OCI-LY1 (cell line): ENCODE data around the gene SLC25A34.

ENCODE experiments used
- H2AFZ ChIP-seq: fragments of 200-600 bp; sonication (generic), shearing (Covaris generic); 2 replicates; pipeline ENCODE4 v1.6.0; 2014; ENCODE audit warnings: antibody characterized with exemption, mild to moderate bottlenecking, low read length
- H3F3A ChIP-seq: fragments of 200-600 bp; sonication (generic), shearing (Covaris generic); 2 replicates; pipeline ENCODE4 v1.6.0; 2014; ENCODE audit warnings: mild to moderate bottlenecking, antibody characterized with exemption, low read length, moderate library complexity; ENCODE audit not compliant: insufficient read depth
- H3K27ac ChIP-seq: fragments of 200-600 bp; sonication (generic); 2 replicates; pipeline ENCODE4 v1.5.1; 2014; ENCODE audit warnings: low read length, mixed run types, mild to moderate bottlenecking, low read depth; ENCODE audit not compliant: poor library complexity, severe bottlenecking
- H3K27me3 ChIP-seq: fragments of 200-600 bp; sonication (generic); 2 replicates; pipeline ENCODE4 v1.6.0; 2014; ENCODE audit warnings: antibody characterized with exemption, mild to moderate bottlenecking, low read length, moderate library complexity; ENCODE audit not compliant: insufficient read depth
- H3K36me3 ChIP-seq: fragments of 200-600 bp; sonication (generic); 2 replicates; pipeline ENCODE4 v1.6.1; 2014; ENCODE audit warnings: mild to moderate bottlenecking, antibody characterized with exemption, low read length, moderate library complexity, mixed read lengths; ENCODE audit not compliant: insufficient read depth
- H3K4me1 ChIP-seq: fragments of 200-600 bp; sonication (generic); 2 replicates; pipeline ENCODE4 v1.5.1; 2014; ENCODE audit warnings: mild to moderate bottlenecking, low read length, moderate library complexity; ENCODE audit not compliant: insufficient read depth, severe bottlenecking
- H3K4me2 ChIP-seq: fragments of 200-600 bp; sonication (generic), shearing (Covaris generic); 2 replicates; pipeline ENCODE4 v1.6.1; 2014; ENCODE audit warnings: low read length
- H3K4me3 ChIP-seq: fragments of 200-600 bp; sonication (generic); 2 replicates; pipeline ENCODE4 v1.5.1; 2014; ENCODE audit warnings: low read length, low read depth, mild to moderate bottlenecking, mixed read lengths; ENCODE audit not compliant: poor library complexity, severe bottlenecking
- H3K79me2 ChIP-seq: fragments of 200-600 bp; shearing (Covaris generic); 2 replicates; pipeline ENCODE4 v1.6.1; 2016; ENCODE audit warnings: mixed run types, low read length, mixed read lengths; ENCODE audit not compliant: insufficient read depth
- H3K9ac ChIP-seq: fragments of 200-600 bp; sonication (generic), shearing (Covaris generic); 2 replicates; pipeline ENCODE4 v1.6.1; 2014; ENCODE audit warnings: mild to moderate bottlenecking, low read length, mixed read lengths
- H3K9me2 ChIP-seq: fragments of 200-600 bp; sonication (generic), shearing (Covaris generic); 2 replicates; pipeline ENCODE4 v1.6.1; 2014; ENCODE audit warnings: low read depth, mild to moderate bottlenecking, low read length, mixed read lengths
- H3K9me3 ChIP-seq: fragments of 200-600 bp; shearing (Covaris generic); 2 replicates; pipeline ENCODE4 v1.6.1; 2014; ENCODE audit warnings: low read length, mixed read lengths
- H4K20me1 ChIP-seq: fragments of 200-600 bp; sonication (generic), shearing (Covaris generic); 2 replicates; pipeline ENCODE4 v1.6.0; 2016; ENCODE audit warnings: mild to moderate bottlenecking, low read length; ENCODE audit not compliant: insufficient read depth
- CTCF ChIP-seq: fragments of 200-600 bp; sonication (generic), shearing (Covaris generic); IDR thresholded peaks from 2 replicates; pipeline ENCODE4 v1.5.1; 2017; ENCODE audit warnings: mild to moderate bottlenecking, antibody characterized with exemption, low read length, moderate library complexity, mixed read lengths
- EZH2 ChIP-seq: fragments of 200-600 bp; sonication (generic), shearing (Covaris generic); IDR thresholded peaks from 2 replicates; pipeline ENCODE4 v1.8.0; 2017; ENCODE audit warnings: borderline replicate concordance, mixed run types, mild to moderate bottlenecking, antibody characterized with exemption, low read length, moderate library complexity, mixed read lengths

SLC25A34 gene

GRCh38 chr1:15755021-15755645, 19.1 kb downstream of the SLC25A34 start:
- Histone ChIP-seq H3F3A (no peaks in the 10 kb centered on the region), H3K4me1 (no peaks in the 10 kb centered on the region), H4K20me1 (no peaks in the 10 kb centered on the region), H3K4me3 (no peak overlapping the region), H3K36me3 (no peaks in the 10 kb centered on the region), H2AFZ (no peak overlapping the region), H3K9me2 (no peaks in the 10 kb centered on the region), H3K4me2 (no peak overlapping the region), H3K9me3 (no peaks in the 10 kb centered on the region), H3K79me2 (no peaks in the 10 kb centered on the region), H3K27ac (no peak overlapping the region), H3K27me3 (0 out of 2 replicates have a peak, but pooled peaks cover 3% of the 10 kb centered on the region), H3K9ac (no peak overlapping the region)
- TF ChIP-seq CTCF, result no peak

- Histone ChIP-seq H3K79me2 (no peaks in the 10 kb centered on the region), H3K27ac (no peak overlapping the region)
Measured at GRCh38 chr1:15755646-15756040, 19.6 kb downstream of the SLC25A34 start.

GRCh38 chr1:15756143-15757015, 20.3 kb downstream of the SLC25A34 start:
- Histone ChIP-seq H3K4me3 (no peak overlapping the region), H3K4me2 (no peak overlapping the region)
- TF ChIP-seq EZH2 (no peak), CTCF (no peak)

More at GRCh38 chr1:15755646-15756040, 19.6 kb downstream of the SLC25A34 start:
- no peaks in the 10 kb centered on the region for H3K4me1 ChIP-seq
- no peak overlapping the region for H3K4me3 ChIP-seq
- no peaks in the 10 kb centered on the region for H3K9me3 ChIP-seq
- H3F3A ChIP-seq, result no peaks in the 10 kb centered on the region
- H3K9me2 ChIP-seq, result no peaks in the 10 kb centered on the region
- TF ChIP-seq CTCF (no peak), EZH2 (no peak)
- no peak overlapping the region for H3K4me2 ChIP-seq
- H4K20me1 ChIP-seq, result no peaks in the 10 kb centered on the region
- H3K36me3 ChIP-seq, result no peaks in the 10 kb centered on the region
- no peak overlapping the region for H2AFZ ChIP-seq
- peaks cover 4% of the 10 kb centered on the region; the same call in 1 of the 2 replicates for H3K27me3 ChIP-seq
- no peak overlapping the region for H3K9ac ChIP-seq

More at GRCh38 chr1:15756143-15757015, 20.3 kb downstream of the SLC25A34 start:
- Histone ChIP-seq H3K36me3 (no peaks in the 10 kb centered on the region), H3K9ac (no peak overlapping the region), H3K9me3 (no peaks in the 10 kb centered on the region), H3F3A (no peaks in the 10 kb centered on the region), H4K20me1 (no peaks in the 10 kb centered on the region), H3K9me2 (no peaks in the 10 kb centered on the region), H2AFZ (no peak overlapping the region), H3K4me1 (no peaks in the 10 kb centered on the region), H3K79me2 (no peaks in the 10 kb centered on the region), H3K27ac (no peak overlapping the region), H3K27me3 (peaks cover 6% of the 10 kb centered on the region; the same call in 1 of the 2 replicates)
